Measurements from ENCODE around the gene FRMPD2.
A peak's percentile ranks its signal among the peaks of the same experiment; 100 is the strongest.
"Not testable (repeated sequence)": the region's sequence is repeated elsewhere in the genome, so short reads cannot be mapped to it uniquely, and the experiment has no call there.

Gene FRMPD2

GRCh38 chr10:48251525-48252353 is 22.8 kb downstream of the FRMPD2 start:
- peak; percentile 68 for DNase-seq (ENCODE audit: low read depth, low spot score)

GRCh38 chr10:48251152-48251524 is 23.4 kb downstream of the FRMPD2 start:
- DNase-seq (ENCODE audit: low read depth, low spot score), result no peak

- no peak for DNase-seq (ENCODE audit: low read depth, low spot score)
These were observed 24.6 kb downstream of the FRMPD2 start for GRCh38 chr10:48249763-48250351.

DNA sequence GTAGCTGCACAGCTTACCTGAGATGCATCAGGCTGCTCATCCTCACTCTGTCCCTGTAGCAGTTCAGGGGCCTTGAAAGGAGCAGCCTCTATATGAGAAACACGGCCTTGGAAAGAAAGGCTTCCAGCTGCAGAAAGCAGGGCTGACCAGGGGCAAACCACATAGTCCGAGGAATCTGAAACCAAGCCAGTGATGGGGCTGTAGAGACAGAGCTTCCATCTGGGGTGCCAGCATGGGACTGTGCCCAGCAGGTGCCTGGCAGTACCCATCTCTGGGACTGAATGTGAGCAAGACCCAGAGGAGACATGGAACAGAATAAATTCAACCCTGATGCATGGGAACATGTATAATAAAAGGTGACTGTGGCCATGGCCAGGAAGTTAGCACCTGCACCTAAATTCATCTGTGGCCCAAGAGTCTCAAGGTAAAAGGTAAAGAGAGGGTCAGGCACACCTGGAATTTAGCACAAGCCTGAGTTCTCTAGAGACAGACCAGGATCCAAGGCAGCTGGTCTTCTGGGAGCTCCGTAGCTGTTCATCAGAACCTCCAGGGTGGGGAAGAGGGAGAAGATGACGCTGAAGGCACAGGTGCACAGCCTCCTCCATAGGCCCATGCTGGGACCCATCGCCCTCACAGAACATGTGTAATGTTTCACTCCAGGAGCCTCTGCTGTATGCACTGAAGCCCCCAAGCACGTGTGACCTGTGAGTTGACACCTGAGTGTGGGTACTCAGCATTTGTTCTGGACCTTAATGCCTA is 25.3 kb downstream of the FRMPD2 start:
- DNase-seq (ENCODE audit: low read depth, low spot score), result no peak

- no peak for DNase-seq (ENCODE audit: low read depth, low spot score)
These were observed 26.0 kb downstream of the FRMPD2 start for GRCh38 chr10:48248462-48248861.

DNA sequence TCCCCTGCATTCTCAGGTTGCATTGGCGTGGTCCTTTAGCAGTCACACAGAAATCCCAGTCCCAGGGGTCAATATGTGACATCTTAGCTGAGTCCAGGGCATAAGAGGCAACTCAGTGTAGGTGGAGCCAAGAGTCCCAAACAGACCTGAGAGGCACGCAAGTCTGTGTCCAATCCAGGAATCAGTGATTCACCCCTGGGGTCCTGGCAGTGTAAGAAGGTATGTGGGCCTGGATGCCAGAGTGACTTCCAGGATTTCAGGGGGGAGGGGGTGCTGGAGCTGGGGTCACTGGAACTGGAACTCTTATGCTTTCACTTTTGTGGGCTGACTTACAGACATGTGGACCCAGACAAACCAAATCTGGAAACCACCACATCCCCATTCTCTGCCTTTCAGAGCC is 26.8 kb downstream of the FRMPD2 start:
- DNase-seq (ENCODE audit: low read depth, low spot score), result peak; percentile 23

GRCh38 chr10:48246501-48246900 is 28.0 kb downstream of the FRMPD2 start:
- DNase-seq (ENCODE audit: low read depth, low spot score), result no peak

DNA sequence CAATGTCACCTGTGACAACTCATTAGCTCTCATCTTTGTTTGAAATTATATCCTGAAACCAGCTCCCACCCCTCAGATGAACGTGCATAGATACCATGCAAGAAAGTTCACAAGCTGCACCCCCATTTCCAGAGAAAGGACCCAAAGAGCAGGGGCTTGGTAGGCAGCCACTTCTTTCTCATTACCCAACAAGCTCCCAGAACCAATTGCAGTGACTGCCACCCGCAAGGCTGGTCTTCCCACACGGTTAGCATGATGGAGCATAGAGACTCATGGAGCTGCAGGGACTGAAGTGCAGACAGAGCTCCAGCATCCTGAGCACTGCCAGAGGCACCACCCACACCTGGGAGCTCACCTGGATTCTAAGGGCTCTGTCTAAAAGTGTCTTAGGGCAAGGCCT is 28.5 kb downstream of the FRMPD2 start:
- DNase-seq (ENCODE audit: low read depth, low spot score), result no peak

DNA sequence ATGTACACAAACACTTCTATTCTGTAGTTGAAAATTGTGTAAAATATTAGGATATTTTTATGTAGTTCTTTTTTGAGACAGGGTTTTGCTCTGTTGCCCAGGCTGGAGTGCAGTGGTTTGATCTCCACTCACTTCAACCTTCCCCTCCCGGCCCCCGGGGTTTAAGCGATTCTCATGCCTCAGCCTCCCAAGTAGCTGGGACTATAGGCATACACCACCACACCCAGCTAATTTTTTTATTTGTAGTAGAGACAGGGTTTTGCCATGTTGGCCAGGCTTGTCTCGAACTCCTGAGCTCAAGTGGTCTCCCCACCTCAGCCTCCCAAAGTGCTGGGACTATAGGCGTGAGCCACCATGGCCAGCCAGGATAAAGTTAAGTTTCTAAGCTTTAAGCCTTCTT is 30.6 kb downstream of the FRMPD2 start:
- not testable (repeated sequence) for DNase-seq (ENCODE audit: low read depth, low spot score)

GRCh38 chr10:48243487-48243886 is 31.0 kb downstream of the FRMPD2 start:
- no peak for DNase-seq (ENCODE audit: low read depth, low spot score)

DNA sequence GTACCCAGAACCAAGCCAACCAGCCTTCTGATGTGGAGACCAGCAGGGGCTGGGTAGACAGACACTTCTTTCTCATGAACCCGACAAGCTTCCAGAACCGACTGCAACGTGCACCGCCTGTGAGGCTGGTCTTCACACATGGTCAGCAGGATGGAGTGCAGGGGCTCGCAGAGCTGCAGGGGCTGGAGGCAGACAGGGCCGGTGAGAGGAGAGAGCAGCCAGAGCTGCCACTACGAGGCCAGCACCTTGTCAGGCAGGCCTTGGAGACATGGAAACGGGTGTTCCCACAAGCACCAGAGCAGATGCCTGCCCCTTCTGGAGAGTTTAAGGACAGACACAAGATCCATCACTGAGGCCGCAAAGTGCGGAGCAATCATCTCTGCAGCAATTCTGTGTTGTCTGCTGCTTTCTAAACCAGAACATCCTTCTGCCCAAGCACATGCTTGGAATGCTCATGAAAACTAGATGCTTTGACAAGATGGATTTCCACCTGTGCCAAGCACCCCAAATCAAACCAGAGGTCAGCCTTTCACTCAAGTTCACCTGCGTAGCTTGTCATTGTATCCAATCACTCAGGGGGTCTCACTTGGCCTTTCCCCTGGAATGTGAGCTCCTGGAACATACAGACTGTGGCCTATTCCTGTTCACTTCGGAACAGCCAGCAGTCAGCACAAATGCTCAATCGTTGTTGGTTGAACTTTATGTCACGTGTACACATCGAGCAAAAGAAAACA is 32.2 kb downstream of the FRMPD2 start:
- DNase-seq (ENCODE audit: low read depth, low spot score), result no peak

DNA sequence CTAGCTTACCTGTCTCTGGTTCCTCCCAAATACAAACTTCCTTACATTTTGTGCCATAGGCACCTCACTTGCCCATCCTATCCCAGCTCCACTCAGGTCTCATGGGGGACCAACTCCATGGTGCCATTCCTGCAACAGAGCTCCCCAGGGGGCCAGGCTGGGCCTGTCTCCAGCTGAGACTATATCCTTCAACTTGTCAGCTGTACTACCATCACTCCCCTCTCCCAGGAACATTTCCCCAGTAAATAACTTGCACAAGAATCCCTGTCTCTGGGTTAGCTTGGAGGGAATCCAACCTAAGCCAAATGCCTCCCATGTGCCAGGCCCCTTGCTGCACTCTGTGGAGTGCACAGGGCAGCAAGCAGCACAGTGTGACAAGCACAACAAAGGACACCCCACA is 33.2 kb downstream of the FRMPD2 start:
- no peak for DNase-seq (ENCODE audit: low read depth, low spot score)

GRCh38 chr10:48240196-48240595 is 34.3 kb downstream of the FRMPD2 start:
- DNase-seq (ENCODE audit: low read depth, low spot score), result no peak

GRCh38 chr10:48239618-48240017 is 34.9 kb downstream of the FRMPD2 start:
- no peak for DNase-seq (ENCODE audit: low read depth, low spot score)

- no peak for DNase-seq (ENCODE audit: low read depth, low spot score)
These were observed 35.5 kb downstream of the FRMPD2 start for GRCh38 chr10:48238826-48239520.

GRCh38 chr10:48237259-48238250 is 36.9 kb downstream of the FRMPD2 start:
- DNase-seq (ENCODE audit: low read depth, low spot score), result no peak

DNA sequence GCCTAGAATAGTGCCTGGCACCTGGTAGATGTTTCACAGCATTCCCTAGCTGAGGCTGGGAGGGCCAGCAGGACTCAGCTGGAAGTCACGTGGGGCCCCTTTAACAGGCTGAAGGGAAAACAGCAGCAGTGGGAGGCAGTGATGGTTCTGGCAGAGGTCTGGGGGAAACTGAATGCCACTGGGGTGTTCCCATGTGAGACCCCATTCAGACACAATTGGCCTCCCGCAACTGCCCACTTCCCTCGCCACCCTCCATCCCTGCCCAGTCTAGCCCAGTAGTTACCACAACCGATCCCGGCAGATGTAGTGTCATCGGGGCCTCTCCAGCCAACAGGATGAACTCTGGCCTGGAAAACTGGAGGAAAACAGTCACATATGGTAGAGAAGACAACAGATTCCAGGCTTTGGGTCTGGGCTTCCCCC is 38.3 kb downstream of the FRMPD2 start:
- DNase-seq (ENCODE audit: low read depth, low spot score), result no peak

DNA sequence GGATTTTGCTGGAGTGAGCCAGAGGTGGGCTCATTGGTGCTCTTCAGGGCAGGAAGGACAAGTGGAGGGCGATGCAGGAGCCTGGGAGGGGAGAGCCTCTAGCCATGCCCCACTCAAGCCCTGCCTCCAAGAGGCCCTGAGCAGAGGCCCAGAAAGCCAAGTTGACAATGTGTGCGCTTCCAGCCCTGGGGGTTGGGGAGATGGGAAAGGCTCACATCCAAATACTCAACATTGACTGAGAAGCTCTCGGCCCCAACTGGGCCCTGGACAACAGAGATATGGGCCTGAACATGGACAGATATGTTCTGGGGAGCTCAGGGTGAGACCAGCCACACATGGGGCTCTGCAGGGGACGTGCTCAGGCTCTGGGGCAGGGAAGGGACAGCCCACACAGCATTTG is 39.0 kb downstream of the FRMPD2 start:
- no peak for DNase-seq (ENCODE audit: low read depth, low spot score)

DNA sequence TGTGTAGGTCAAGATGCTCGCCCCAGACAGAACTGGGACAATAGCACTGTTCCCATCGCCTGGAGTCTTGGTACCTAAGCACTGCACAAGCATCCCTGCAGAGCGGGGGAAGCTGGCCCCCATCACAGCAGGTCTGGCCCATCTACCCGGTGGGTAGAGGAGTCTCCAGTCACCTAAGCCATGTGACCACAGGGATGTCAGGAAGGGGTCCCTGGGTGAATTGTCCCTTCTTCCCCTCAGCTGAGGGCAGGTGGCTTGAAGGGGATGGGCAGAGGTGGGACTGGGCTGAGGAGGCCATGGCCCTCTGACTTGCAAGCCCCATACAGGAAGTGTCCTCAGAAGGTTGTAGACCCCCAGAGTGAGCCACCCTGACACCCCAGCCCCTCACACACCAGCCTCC is 39.7 kb downstream of the FRMPD2 start:
- DNase-seq (ENCODE audit: low read depth, low spot score), result no peak

- DNase-seq (ENCODE audit: low read depth, low spot score), result no peak
These were observed 40.2 kb downstream of the FRMPD2 start for GRCh38 chr10:48234295-48234694.

Data from ELF-1 (cell line).